ENCODE results near the gene CMTM8.

CMTM8 gene

DNA sequence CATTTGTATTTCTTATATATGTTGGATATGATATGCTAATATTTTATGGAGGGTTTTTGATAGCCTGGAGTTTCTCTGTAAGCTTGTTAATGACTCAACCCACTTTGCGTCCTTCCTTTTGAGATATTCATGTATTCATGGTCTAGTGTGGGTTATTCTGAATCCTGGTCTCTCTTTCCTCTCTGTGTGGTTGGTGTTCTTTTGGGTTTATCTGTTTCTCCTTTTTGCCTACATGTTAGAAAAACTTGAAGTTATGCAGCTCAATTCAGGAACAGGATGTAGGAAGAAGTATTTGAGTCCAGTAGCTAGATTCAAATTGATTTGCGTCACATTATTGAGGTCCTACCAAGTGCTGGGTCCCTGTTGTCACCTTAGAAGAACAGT lies 181.3 kb downstream of the CMTM8 start:
- TF ChIP-seq, protein P1, sequence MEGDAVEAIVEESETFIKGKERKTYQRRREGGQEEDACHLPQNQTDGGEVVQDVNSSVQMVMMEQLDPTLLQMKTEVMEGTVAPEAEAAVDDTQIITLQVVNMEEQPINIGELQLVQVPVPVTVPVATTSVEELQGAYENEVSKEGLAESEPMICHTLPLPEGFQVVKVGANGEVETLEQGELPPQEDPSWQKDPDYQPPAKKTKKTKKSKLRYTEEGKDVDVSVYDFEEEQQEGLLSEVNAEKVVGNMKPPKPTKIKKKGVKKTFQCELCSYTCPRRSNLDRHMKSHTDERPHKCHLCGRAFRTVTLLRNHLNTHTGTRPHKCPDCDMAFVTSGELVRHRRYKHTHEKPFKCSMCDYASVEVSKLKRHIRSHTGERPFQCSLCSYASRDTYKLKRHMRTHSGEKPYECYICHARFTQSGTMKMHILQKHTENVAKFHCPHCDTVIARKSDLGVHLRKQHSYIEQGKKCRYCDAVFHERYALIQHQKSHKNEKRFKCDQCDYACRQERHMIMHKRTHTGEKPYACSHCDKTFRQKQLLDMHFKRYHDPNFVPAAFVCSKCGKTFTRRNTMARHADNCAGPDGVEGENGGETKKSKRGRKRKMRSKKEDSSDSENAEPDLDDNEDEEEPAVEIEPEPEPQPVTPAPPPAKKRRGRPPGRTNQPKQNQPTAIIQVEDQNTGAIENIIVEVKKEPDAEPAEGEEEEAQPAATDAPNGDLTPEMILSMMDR (IDR thresholded peaks at IDR 0.05; ENCODE audit: low read depth, low read length, missing control alignments): no peak
- H3K4me3 ChIP-seq (replicated peaks; ENCODE audit: low read depth, low read length): no peak overlapping the region
- DNase-seq (ENCODE audit: extremely low read depth, low read depth): no peak
